Keratinocyte (primary cell): ENCODE results near the gene FBXO34. TPM values are rescaled to one million over a fixed set of nuclear protein-coding genes. Genes with fewer than 3 reads are reported as not detected.

Experiments used
- DNase-seq: peaks from one replicate; pipeline ENCODE4 v3.0.0-alpha.2; 2011; ENCODE audit warnings: low read depth, missing footprints, low spot score
- FAIRE-seq: peaks from 2 replicates; lab custom pipeline; 2011; peaks lifted over from hg19 to GRCh38; lab: Jason Lieb, UNC
- H2AFZ ChIP-seq: 2 replicates; pipeline ENCODE4 v1.6.0; 2012; ENCODE audit warnings: low read length, control low read depth, inconsistent platforms; ENCODE audit not compliant: control insufficient read depth
- H3K27ac ChIP-seq: 2 replicates; pipeline ENCODE4 v1.5.1; 2011; ENCODE audit warnings: low read length; ENCODE audit not compliant: control insufficient read depth, insufficient read depth
- H3K27me3 ChIP-seq: 3 replicates; pipeline ENCODE4 v1.6.0; 2011; ENCODE audit warnings: low read length; ENCODE audit not compliant: control insufficient read depth, insufficient read depth; ENCODE audit errors: extremely low read depth
- H3K36me3 ChIP-seq, 2 experiments: 2 replicates in 1 of 2; 3 replicates in 1 of 2; pipeline ENCODE4 v1.5.1; 2011; ENCODE audit warnings: low read length in 2 of 2, mild to moderate bottlenecking in 1 of 2; ENCODE audit not compliant: control insufficient read depth in 2 of 2, insufficient read depth in 2 of 2; ENCODE audit errors: extremely low read depth in 1 of 2
- H3K4me1 ChIP-seq: 3 replicates; pipeline ENCODE4 v1.5.1; 2011; ENCODE audit warnings: low read length; ENCODE audit not compliant: control insufficient read depth, insufficient read depth; ENCODE audit errors: extremely low read depth
- H3K4me2 ChIP-seq: 3 replicates; pipeline ENCODE4 v1.6.0; 2011; ENCODE audit warnings: low read depth, low read length; ENCODE audit not compliant: control insufficient read depth, insufficient read depth; ENCODE audit errors: extremely low read depth
- H3K4me3 ChIP-seq, 3 experiments: fragments of 200-600 bp in 1 of 3; sonication (generic) in 1 of 3; 2 replicates in 2 of 3; 3 replicates in 1 of 3; pipeline ENCODE4 v1.5.1; 2011 to 2016; ENCODE audit warnings: low read length in 3 of 3, mild to moderate bottlenecking in 3 of 3, control low read depth in 2 of 3, inconsistent platforms in 1 of 3, low read depth in 1 of 3, mixed read lengths in 1 of 3, mixed run types in 1 of 3, moderate library complexity in 1 of 3; ENCODE audit not compliant: control insufficient read depth in 2 of 3, insufficient read depth in 2 of 3; ENCODE audit errors: extremely low read depth in 1 of 3
- H3K79me2 ChIP-seq: 2 replicates; pipeline ENCODE4 v1.6.0; 2012; ENCODE audit warnings: low read length; ENCODE audit not compliant: control insufficient read depth, insufficient read depth
- H3K9ac ChIP-seq: 3 replicates; pipeline ENCODE4 v1.6.0; 2011; ENCODE audit warnings: low read length; ENCODE audit not compliant: control insufficient read depth, insufficient read depth; ENCODE audit errors: extremely low read depth
- H3K9me1 ChIP-seq: 3 replicates; pipeline ENCODE4 v1.6.0; 2011; ENCODE audit warnings: low read length; ENCODE audit not compliant: control insufficient read depth, insufficient read depth; ENCODE audit errors: extremely low read depth
- H3K9me3 ChIP-seq: 2 replicates; pipeline ENCODE4 v1.5.1; 2012; ENCODE audit warnings: low read depth, low read length; ENCODE audit not compliant: control insufficient read depth
- H4K20me1 ChIP-seq: 3 replicates; pipeline ENCODE4 v1.6.0; 2011; ENCODE audit warnings: low read length; ENCODE audit not compliant: control insufficient read depth, insufficient read depth; ENCODE audit errors: extremely low read depth
- EZH2 ChIP-seq: IDR thresholded peaks from one replicate; pipeline ENCODE4 v1.6.1; 2012; ENCODE audit warnings: inconsistent platforms, mild to moderate bottlenecking, low read length, moderate library complexity
- dilution Hi-C: fragments of 300-500 bp; cut with MboI; formaldehyde crosslinking; loops from one replicate; pipeline ENCODE4 v1.7.0; 2020; ENCODE audit warnings: low sequenced_read_pairs; ENCODE audit not compliant: extremely low pct_ligation_motif_present
- polyA plus RNA-seq, 5 experiments: library from polyadenylated mRNA; depleted of rRNA in 3 of 5; stranded (reverse) in 3 of 5; stranded (forward) in 1 of 5; unstranded in 1 of 5; fragments of >200 nt; gene quantifications; 1 replicate in 1 of 5; 2 replicates in 3 of 5; 3 replicates in 1 of 5; pipeline versions ENCODE4 v1.2.1 to v1.2.3, GENCODE V29; 2011 to 2012; ENCODE audit warnings: missing spikeins in 2 of 5, low read depth in 1 of 5, low replicate concordance in 1 of 5
- TF ChIP-seq, protein P1 (sequence below), 3 experiments: IDR thresholded peaks in 1 of 3; conservative IDR thresholded peaks in 1 of 3; optimal IDR thresholded peaks in 1 of 3; 2 replicates in 2 of 3; 3 replicates in 1 of 3; pipeline versions ENCODE3 to v1.5.1; 2011; ENCODE audit warnings: low read length in 3 of 3, mild to moderate bottlenecking in 3 of 3, moderate library complexity in 2 of 3, control low read depth in 1 of 3, inconsistent platforms in 1 of 3; ENCODE audit not compliant: insufficient read depth in 2 of 3; ENCODE audit errors: extremely low read depth in 1 of 3

Gene FBXO34
- polyA plus RNA-seq, 1 donor (not counting 4 experiments of a cell fraction or from before 2014, with no cell fraction given): 18.0 TPM

GRCh38 chr14:55256586-55256985, 14.6 kb upstream of the FBXO34 start:
- Histone ChIP-seq H3K9me3 (no peaks in the 10 kb centered on the region), H3K36me3 (no peaks in the 10 kb centered on the region), H3K9me1 (no peaks in the 10 kb centered on the region), H3K27ac (no peak overlapping the region), H4K20me1 (no peaks in the 10 kb centered on the region), H3K4me2 (no peak overlapping the region), H3K27me3 (peaks cover 10% of the 10 kb centered on the region), H3K9ac (no peak overlapping the region), H3K4me1 (no peaks in the 10 kb centered on the region), H2AFZ (no peak overlapping the region), H3K79me2 (no peaks in the 10 kb centered on the region), H3K4me3 (no peak overlapping the region)
- no peak for FAIRE-seq
- no peak for DNase-seq
- dilution Hi-C loops: no loop called here
- TF ChIP-seq, protein P1, sequence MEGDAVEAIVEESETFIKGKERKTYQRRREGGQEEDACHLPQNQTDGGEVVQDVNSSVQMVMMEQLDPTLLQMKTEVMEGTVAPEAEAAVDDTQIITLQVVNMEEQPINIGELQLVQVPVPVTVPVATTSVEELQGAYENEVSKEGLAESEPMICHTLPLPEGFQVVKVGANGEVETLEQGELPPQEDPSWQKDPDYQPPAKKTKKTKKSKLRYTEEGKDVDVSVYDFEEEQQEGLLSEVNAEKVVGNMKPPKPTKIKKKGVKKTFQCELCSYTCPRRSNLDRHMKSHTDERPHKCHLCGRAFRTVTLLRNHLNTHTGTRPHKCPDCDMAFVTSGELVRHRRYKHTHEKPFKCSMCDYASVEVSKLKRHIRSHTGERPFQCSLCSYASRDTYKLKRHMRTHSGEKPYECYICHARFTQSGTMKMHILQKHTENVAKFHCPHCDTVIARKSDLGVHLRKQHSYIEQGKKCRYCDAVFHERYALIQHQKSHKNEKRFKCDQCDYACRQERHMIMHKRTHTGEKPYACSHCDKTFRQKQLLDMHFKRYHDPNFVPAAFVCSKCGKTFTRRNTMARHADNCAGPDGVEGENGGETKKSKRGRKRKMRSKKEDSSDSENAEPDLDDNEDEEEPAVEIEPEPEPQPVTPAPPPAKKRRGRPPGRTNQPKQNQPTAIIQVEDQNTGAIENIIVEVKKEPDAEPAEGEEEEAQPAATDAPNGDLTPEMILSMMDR (optimal IDR thresholded peaks at IDR 0.05 in 1 of 3, IDR thresholded peaks at IDR 0.05 in 1 of 3, conservative IDR thresholded peaks at IDR 0.05 in 1 of 3; ENCODE audit: extremely low read depth in 1 of 3, insufficient read depth in 2 of 3, low read length in 3 of 3): no peak

DNA sequence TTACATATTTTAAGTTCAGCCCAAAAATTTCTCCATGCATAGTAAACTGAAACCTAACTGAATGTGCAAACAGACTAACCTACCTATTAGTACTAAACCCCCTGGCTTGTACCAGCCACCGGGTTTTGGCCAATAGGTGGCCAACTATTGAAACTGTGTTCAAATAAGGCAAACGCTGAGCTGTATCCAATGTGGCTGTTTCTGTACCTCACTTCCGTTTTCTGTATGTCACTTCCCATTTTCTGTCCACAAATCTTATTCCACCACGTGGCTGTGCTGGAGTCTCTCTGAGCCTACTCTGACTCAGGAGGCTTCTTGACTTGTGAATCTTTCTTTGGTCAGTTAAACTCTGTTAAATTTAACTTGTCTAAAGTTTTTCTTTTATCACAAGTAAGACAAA, 6.0 kb upstream of the FBXO34 start:
- dilution Hi-C loops: no loop called here
- Histone ChIP-seq H3K79me2 (no peaks in the 10 kb centered on the region), H3K36me3 (no peaks in the 10 kb centered on the region), H3K9me1 (no peaks in the 10 kb centered on the region), H3K27ac (no peak overlapping the region), H3K4me3 (no peak overlapping the region), H2AFZ (no peak overlapping the region), H3K27me3 (no peaks in the 10 kb centered on the region), H3K9me3 (no peaks in the 10 kb centered on the region), H3K4me1 (no peaks in the 10 kb centered on the region), H3K9ac (no peak overlapping the region), H3K4me2 (no peak overlapping the region), H4K20me1 (no peaks in the 10 kb centered on the region)
- FAIRE-seq: no peak
- TF ChIP-seq, protein P1 (optimal IDR thresholded peaks at IDR 0.05 in 1 of 3, IDR thresholded peaks at IDR 0.05 in 1 of 3, conservative IDR thresholded peaks at IDR 0.05 in 1 of 3; ENCODE audit: extremely low read depth in 1 of 3, insufficient read depth in 2 of 3, low read length in 3 of 3): no peak
- TF ChIP-seq EZH2: no peak
- DNase-seq: no peak
